ENCODE data around the gene MAPK8. TPM values are rescaled to one million over a fixed set of nuclear protein-coding genes. Genes with fewer than 3 reads are reported as not detected.

Gene MAPK8
- total RNA-seq, 1 donor from 2014 or later: 66.4 TPM

DNA sequence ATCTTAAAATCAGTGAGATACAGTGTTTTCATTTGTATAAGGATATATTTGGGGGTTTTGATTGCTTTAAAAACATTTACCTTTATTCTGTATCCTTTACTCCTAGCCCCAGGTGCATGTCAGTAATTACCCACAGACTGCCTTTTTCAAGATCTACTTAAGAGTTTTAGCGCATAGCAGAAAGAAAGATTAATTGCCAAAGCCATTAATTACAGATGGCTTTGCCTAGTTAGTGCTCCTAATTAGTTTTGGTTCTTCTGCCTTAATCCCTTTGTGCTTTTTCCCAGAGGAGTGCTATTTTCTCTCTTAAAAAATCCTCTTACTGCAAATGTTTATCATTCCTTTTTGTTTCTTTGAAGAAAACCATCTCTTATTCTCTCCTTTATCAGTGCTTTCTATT lies 122.8 kb downstream of the MAPK8 start:
- peaks cover 7% of the 10 kb centered on the region for H3K4me1 Mint-ChIP-seq
- no peak for DNase-seq (ENCODE audit: low spot score in 2 of 2, unreplicated experiment in 2 of 2)
- no peak overlapping the region for H3K27ac Mint-ChIP-seq
- no peaks in the 10 kb centered on the region for H3K27me3 Mint-ChIP-seq (ENCODE audit: low read depth)
- TF ChIP-seq, protein P1, sequence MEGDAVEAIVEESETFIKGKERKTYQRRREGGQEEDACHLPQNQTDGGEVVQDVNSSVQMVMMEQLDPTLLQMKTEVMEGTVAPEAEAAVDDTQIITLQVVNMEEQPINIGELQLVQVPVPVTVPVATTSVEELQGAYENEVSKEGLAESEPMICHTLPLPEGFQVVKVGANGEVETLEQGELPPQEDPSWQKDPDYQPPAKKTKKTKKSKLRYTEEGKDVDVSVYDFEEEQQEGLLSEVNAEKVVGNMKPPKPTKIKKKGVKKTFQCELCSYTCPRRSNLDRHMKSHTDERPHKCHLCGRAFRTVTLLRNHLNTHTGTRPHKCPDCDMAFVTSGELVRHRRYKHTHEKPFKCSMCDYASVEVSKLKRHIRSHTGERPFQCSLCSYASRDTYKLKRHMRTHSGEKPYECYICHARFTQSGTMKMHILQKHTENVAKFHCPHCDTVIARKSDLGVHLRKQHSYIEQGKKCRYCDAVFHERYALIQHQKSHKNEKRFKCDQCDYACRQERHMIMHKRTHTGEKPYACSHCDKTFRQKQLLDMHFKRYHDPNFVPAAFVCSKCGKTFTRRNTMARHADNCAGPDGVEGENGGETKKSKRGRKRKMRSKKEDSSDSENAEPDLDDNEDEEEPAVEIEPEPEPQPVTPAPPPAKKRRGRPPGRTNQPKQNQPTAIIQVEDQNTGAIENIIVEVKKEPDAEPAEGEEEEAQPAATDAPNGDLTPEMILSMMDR (IDR thresholded peaks at IDR 0.05; ENCODE audit: unreplicated experiment): no peak
- no peaks in the 10 kb centered on the region for H3K9me3 Mint-ChIP-seq
- H3K4me3 Mint-ChIP-seq: no peak overlapping the region
- peaks cover 28% of the 10 kb centered on the region for H3K36me3 Mint-ChIP-seq

DNA sequence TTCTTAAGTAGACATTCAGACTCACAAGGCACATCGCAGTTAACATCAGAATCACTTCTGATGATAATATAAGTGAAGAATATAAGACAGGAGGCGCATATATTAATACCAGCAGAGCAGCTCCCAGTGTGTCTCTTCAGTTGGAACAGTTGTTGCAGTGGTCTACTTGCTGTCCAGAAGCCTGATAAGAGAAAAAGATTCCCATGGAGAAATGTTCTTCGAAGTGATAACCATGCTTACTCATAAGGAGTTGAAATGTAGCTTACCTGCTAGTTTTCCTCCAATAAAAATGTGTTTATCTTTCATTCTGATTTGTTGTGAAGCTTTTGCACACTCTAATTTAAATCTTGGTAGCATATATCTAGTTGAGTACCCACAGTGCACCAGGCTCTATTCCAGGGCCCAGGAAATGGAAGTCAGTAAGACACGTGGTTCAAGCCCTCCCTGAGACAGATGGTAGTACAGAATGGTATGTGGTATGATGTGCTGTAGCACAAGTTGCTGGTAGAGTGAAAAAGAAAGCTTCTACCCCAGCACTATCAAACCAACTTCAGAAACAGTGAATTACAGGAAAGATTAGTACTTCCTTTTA lies 124.0 kb downstream of the MAPK8 start:
- Mint-ChIP-seq H3K4me1 (peaks cover 5% of the 10 kb centered on the region), H3K9me3 (no peaks in the 10 kb centered on the region), H3K27ac (no peak overlapping the region), H3K36me3 (peaks cover 28% of the 10 kb centered on the region), H3K27me3 (ENCODE audit: low read depth) (no peaks in the 10 kb centered on the region), H3K4me3 (no peak overlapping the region)
- TF ChIP-seq, protein P1 (IDR thresholded peaks at IDR 0.05; ENCODE audit: unreplicated experiment): no peak
- DNase-seq (ENCODE audit: low spot score in 2 of 2, unreplicated experiment in 2 of 2): no peak

DNA sequence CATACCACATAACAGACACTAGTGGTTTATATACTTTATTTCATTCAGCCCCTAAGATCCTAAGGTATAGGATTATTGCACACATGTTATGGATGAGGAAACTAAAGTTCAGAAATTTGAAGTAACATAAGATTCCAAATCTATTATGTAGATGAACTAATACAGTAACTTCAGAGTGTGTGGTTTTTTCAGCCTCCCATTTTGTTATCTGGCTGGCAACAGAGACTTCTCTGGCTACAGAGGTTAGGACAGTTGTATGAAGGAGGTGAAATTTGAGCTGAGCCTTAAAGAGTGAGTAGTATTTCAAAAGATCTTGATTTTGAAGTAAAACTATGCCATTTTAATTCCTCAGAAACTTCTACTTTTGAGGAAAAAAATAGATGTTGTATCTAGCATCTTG lies 125.4 kb downstream of the MAPK8 start:
- no peak for DNase-seq (ENCODE audit: low spot score in 2 of 2, unreplicated experiment in 2 of 2)
- H3K27me3 Mint-ChIP-seq (ENCODE audit: low read depth): no peaks in the 10 kb centered on the region
- TF ChIP-seq, protein P1 (IDR thresholded peaks at IDR 0.05; ENCODE audit: unreplicated experiment): no peak

DNA sequence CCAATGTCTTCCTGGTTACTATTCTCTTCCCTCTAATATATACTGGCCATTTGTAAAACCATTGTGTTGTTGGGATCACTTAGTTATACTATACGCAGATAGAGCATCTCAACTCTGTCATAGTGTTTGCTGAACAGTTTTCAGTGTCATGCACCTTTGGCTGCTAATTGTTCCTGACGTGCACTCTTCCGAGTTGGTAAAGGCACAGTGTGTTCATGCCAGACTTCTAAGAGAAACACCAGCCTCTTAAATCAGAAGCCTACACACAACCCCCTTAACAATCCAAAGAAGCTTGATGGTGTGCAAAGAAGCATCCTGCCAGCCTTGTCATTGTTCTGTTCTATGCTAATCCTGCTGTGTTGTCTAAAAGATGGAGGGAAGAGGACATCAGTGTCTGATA lies 131.1 kb downstream of the MAPK8 start:
- no peak for DNase-seq (ENCODE audit: low spot score in 2 of 2, unreplicated experiment in 2 of 2)
- peaks cover 22% of the 10 kb centered on the region for H3K36me3 Mint-ChIP-seq
- no peaks in the 10 kb centered on the region for H3K27me3 Mint-ChIP-seq (ENCODE audit: low read depth)
- TF ChIP-seq, protein P1 (IDR thresholded peaks at IDR 0.05; ENCODE audit: unreplicated experiment): no peak
- H3K9me3 Mint-ChIP-seq: no peaks in the 10 kb centered on the region
- no peak overlapping the region for H3K27ac Mint-ChIP-seq
- peaks cover 3% of the 10 kb centered on the region for H3K4me1 Mint-ChIP-seq
- no peak overlapping the region for H3K4me3 Mint-ChIP-seq

More for the DNA sequence above, 125.4 kb downstream of the MAPK8 start:
- H3K36me3 Mint-ChIP-seq: peaks cover 24% of the 10 kb centered on the region
- H3K4me1 Mint-ChIP-seq: peaks cover 5% of the 10 kb centered on the region
- H3K4me3 Mint-ChIP-seq: no peak overlapping the region
- no peaks in the 10 kb centered on the region for H3K9me3 Mint-ChIP-seq
- no peak overlapping the region for H3K27ac Mint-ChIP-seq

DNA sequence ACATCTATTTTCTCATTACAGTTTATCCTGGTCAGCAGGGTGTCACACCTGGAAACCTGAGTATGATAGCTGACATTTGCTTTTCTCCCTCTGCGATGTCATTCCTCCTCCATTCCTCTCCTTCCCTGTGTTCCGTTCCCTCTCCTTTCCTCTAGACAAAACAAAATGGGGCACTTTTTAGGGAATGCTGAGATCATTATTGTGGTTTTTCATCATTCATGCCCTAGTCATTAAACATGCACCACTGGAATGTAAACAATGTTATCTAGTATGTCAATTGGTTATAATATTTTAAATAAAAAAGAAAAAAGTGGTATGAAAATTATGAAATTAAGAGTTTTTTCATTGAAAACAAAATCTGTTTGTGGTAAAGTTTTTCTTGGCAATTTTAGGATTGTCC lies 132.6 kb downstream of the MAPK8 start:
- H3K4me3 Mint-ChIP-seq: no peak overlapping the region
- TF ChIP-seq, protein P1 (IDR thresholded peaks at IDR 0.05; ENCODE audit: unreplicated experiment): no peak
- H3K27me3 Mint-ChIP-seq (ENCODE audit: low read depth): no peaks in the 10 kb centered on the region
- no peaks in the 10 kb centered on the region for H3K9me3 Mint-ChIP-seq
- peaks cover 15% of the 10 kb centered on the region for H3K4me1 Mint-ChIP-seq
- H3K36me3 Mint-ChIP-seq: peaks cover 18% of the 10 kb centered on the region
- no peak overlapping the region for H3K27ac Mint-ChIP-seq
- no peak for DNase-seq (ENCODE audit: low spot score in 2 of 2, unreplicated experiment in 2 of 2)
